ENCODE results near the gene CFAP299.

CFAP299 gene

DNA sequence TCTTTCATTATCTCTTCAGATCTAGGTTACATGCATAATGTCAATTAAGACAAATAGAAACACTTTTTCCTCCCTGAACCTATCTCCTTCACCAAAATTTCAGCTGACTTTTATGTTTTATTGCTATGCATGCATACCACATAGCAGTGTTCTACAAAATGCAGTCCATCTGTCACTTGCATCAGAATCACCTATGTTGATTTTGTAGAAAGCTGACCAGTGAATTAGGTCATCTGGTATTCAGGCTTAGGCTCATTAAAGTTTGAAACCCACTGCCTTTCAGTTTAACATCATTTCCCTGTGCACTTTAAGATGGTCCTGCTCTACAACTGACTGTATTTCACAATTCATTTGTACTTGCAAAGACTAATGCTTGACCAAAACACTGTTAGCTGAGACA is 277.9 kb downstream of the CFAP299 start:
- Histone ChIP-seq H3K4me1 (ENCODE audit: insufficient read depth, insufficient read length) (no peaks in the 10 kb centered on the region), H3K27me3 (ENCODE audit: insufficient read depth, insufficient read length) (no peaks in the 10 kb centered on the region), H3K36me3 (ENCODE audit: insufficient read depth, insufficient read length, low read length) (no peaks in the 10 kb centered on the region), H3K9ac (ENCODE audit: insufficient read length, low read depth) (no peak overlapping the region), H3K9me3 (ENCODE audit: insufficient read depth, low read length) (no peaks in the 10 kb centered on the region), H3K4me3 (ENCODE audit: insufficient read length, low read depth) (no peak overlapping the region)
- no peak for TF ChIP-seq YY1 (IDR thresholded peaks at IDR 0.05; ENCODE audit: insufficient read depth, insufficient read length)
- TF ChIP-seq ZNF274 (IDR thresholded peaks at IDR 0.05; ENCODE audit: low read depth, low read length) = no peak
- TF ChIP-seq SUZ12 (IDR thresholded peaks at IDR 0.05; ENCODE audit: extremely low read depth, insufficient read depth, insufficient read length) = no peak
- DNase-seq (ENCODE audit: low read depth, low spot score) = no peak

DNA sequence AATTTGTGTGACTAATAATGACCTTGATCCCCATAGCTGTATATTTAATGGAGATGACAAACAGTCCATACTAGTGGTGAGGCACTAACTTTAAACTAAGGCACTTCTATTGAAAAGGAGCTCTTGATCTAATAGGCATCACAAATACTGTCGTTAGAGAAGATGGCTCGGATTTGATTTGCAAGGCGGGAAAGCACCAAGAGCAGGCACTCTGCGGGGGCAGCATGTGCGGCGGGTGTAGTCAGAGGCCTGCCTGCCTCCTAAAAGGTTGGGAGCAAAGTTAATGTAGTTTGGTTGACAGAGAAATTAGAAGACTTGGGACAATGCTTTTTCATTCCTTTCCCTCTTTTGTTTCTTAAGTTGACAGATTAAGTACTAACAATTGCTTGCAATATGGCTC is 278.8 kb downstream of the CFAP299 start:
- H3K4me1 ChIP-seq (ENCODE audit: insufficient read depth, insufficient read length) = no peaks in the 10 kb centered on the region
- H3K27me3 ChIP-seq (ENCODE audit: insufficient read depth, insufficient read length) = no peaks in the 10 kb centered on the region
- no peaks in the 10 kb centered on the region for H3K36me3 ChIP-seq (ENCODE audit: insufficient read depth, insufficient read length, low read length)
- H3K9ac ChIP-seq (ENCODE audit: insufficient read length, low read depth) = no peak overlapping the region
- DNase-seq (ENCODE audit: low read depth, low spot score) = peak; percentile 27
- TF ChIP-seq SUZ12 (IDR thresholded peaks at IDR 0.05; ENCODE audit: extremely low read depth, insufficient read depth, insufficient read length) = no peak
- TF ChIP-seq YY1 (IDR thresholded peaks at IDR 0.05; ENCODE audit: insufficient read depth, insufficient read length) = no peak
- TF ChIP-seq ZNF274 (IDR thresholded peaks at IDR 0.05; ENCODE audit: low read depth, low read length) = no peak
- no peak overlapping the region for H3K4me3 ChIP-seq (ENCODE audit: insufficient read length, low read depth)
- no peaks in the 10 kb centered on the region for H3K9me3 ChIP-seq (ENCODE audit: insufficient read depth, low read length)

DNA sequence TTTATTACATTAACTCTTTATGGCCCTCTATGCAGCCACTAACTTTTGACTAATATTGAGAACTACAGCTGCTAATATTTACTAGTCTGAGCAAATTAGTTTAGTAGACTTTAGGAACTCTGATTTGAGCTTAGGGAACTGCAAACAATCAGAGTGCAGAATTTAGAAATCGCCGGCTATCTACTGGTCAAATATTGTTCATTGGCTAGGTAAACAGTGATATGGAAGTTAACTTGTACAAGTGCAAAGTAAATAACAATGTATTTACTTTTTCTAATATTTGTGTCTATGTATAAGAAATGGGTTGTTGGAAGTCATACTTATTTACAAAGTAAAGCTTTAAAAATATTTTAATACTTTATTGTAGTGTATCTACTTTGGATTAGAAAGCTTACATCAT is 279.6 kb downstream of the CFAP299 start:
- Histone ChIP-seq H3K4me1 (ENCODE audit: insufficient read depth, insufficient read length) (no peaks in the 10 kb centered on the region), H3K9ac (ENCODE audit: insufficient read length, low read depth) (no peak overlapping the region), H3K9me3 (ENCODE audit: insufficient read depth, low read length) (no peaks in the 10 kb centered on the region), H3K27me3 (ENCODE audit: insufficient read depth, insufficient read length) (no peaks in the 10 kb centered on the region), H3K4me3 (ENCODE audit: insufficient read length, low read depth) (no peak overlapping the region), H3K36me3 (ENCODE audit: insufficient read depth, insufficient read length, low read length) (no peaks in the 10 kb centered on the region)
- TF ChIP-seq SUZ12 (IDR thresholded peaks at IDR 0.05; ENCODE audit: extremely low read depth, insufficient read depth, insufficient read length) (no peak), ZNF274 (IDR thresholded peaks at IDR 0.05; ENCODE audit: low read depth, low read length) (no peak), YY1 (IDR thresholded peaks at IDR 0.05; ENCODE audit: insufficient read depth, insufficient read length) (no peak)
- no peak for DNase-seq (ENCODE audit: low read depth, low spot score)

DNA sequence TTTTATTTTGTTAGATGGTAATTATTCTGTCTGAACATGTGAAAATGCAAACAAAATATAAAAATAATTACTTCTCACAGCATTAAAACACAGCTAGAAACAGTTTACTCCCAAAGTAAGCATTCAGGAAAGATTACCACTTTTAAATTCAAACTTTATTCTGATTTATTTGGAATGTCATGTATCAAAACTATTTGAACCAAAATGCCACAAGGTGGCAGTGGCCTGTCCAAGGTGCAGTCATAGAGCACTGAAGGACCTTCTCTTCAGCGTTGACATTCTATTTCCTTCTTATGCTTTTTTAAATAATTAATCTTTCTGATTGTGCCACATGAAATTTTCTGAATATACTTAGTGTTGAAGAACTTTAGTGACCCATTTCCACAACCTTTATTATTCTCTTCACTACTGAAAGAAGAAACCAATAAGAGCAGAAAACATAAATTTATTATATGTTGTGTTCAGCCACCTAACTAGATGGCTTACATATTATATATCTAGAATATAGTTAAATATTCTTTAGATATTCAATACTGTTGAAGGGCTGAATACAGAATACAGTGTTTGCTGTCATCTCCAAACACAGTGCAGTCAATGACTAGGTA is 283.6 kb downstream of the CFAP299 start:
- Histone ChIP-seq H3K36me3 (ENCODE audit: insufficient read depth, insufficient read length, low read length) (no peaks in the 10 kb centered on the region), H3K27me3 (ENCODE audit: insufficient read depth, insufficient read length) (no peaks in the 10 kb centered on the region), H3K4me3 (ENCODE audit: insufficient read length, low read depth) (no peak overlapping the region), H3K4me1 (ENCODE audit: insufficient read depth, insufficient read length) (no peaks in the 10 kb centered on the region), H3K9ac (ENCODE audit: insufficient read length, low read depth) (no peak overlapping the region), H3K9me3 (ENCODE audit: insufficient read depth, low read length) (no peaks in the 10 kb centered on the region)
- no peak for TF ChIP-seq SUZ12 (IDR thresholded peaks at IDR 0.05; ENCODE audit: extremely low read depth, insufficient read depth, insufficient read length)
- TF ChIP-seq YY1 (IDR thresholded peaks at IDR 0.05; ENCODE audit: insufficient read depth, insufficient read length) = no peak
- TF ChIP-seq ZNF274 (IDR thresholded peaks at IDR 0.05; ENCODE audit: low read depth, low read length) = no peak
- no peak for DNase-seq (ENCODE audit: low read depth, low spot score)

DNA sequence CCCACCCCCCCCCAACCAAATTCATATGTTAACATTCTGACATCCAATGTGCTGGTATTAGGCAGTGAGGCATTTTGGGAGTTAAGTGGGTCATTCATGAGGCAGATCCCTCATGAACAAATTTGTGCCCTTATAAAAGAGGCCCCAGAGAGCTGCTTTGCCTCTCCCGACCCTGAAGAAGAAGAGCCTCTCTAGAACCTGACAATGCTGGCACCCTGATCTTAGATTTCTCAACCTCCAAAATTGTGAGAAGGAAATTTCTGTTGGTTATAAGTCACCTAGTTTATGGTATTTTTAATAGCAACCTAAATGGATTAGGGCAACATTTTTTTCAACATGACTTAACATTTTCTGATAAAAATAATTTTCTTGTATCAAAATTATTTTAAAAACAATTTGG is 296.3 kb downstream of the CFAP299 start:
- TF ChIP-seq ZNF274 (IDR thresholded peaks at IDR 0.05; ENCODE audit: low read depth, low read length) = no peak
- no peaks in the 10 kb centered on the region for H3K9me3 ChIP-seq (ENCODE audit: insufficient read depth, low read length)
- no peaks in the 10 kb centered on the region for H3K27me3 ChIP-seq (ENCODE audit: insufficient read depth, insufficient read length)
- no peaks in the 10 kb centered on the region for H3K36me3 ChIP-seq (ENCODE audit: insufficient read depth, insufficient read length, low read length)
- H3K4me3 ChIP-seq (ENCODE audit: insufficient read length, low read depth) = no peak overlapping the region
- no peak overlapping the region for H3K9ac ChIP-seq (ENCODE audit: insufficient read length, low read depth)
- DNase-seq (ENCODE audit: low read depth, low spot score) = no peak
- H3K4me1 ChIP-seq (ENCODE audit: insufficient read depth, insufficient read length) = no peaks in the 10 kb centered on the region

DNA sequence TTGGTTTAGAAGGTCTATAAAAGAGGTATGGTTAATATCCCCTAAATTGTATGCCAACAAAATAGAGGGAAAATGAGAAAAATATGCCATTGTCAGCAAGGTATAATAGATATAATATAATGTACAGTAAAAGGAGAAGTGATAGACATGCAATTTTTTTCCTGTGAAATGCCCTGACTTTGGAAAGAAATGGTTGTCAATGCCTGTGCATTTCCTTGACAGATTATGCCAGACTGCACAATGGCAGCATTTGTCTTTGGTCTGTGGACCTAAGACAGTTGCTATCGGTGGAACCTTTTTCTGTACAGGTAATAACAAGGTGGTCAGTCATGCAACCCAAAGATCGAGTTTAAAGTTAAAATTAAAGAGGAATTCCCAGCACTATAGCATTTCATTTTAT is 301.7 kb downstream of the CFAP299 start:
- H3K9ac ChIP-seq (ENCODE audit: insufficient read length, low read depth) = no peak overlapping the region
- H3K36me3 ChIP-seq (ENCODE audit: insufficient read depth, insufficient read length, low read length) = no peaks in the 10 kb centered on the region
- no peak for TF ChIP-seq SUZ12 (IDR thresholded peaks at IDR 0.05; ENCODE audit: extremely low read depth, insufficient read depth, insufficient read length)
- no peak for TF ChIP-seq ZNF274 (IDR thresholded peaks at IDR 0.05; ENCODE audit: low read depth, low read length)
- no peak for TF ChIP-seq YY1 (IDR thresholded peaks at IDR 0.05; ENCODE audit: insufficient read depth, insufficient read length)
- no peaks in the 10 kb centered on the region for H3K4me1 ChIP-seq (ENCODE audit: insufficient read depth, insufficient read length)
- H3K9me3 ChIP-seq (ENCODE audit: insufficient read depth, low read length) = no peaks in the 10 kb centered on the region
- no peak for DNase-seq (ENCODE audit: low read depth, low spot score)
- no peaks in the 10 kb centered on the region for H3K27me3 ChIP-seq (ENCODE audit: insufficient read depth, insufficient read length)
- H3K4me3 ChIP-seq (ENCODE audit: insufficient read length, low read depth) = no peak overlapping the region

DNA sequence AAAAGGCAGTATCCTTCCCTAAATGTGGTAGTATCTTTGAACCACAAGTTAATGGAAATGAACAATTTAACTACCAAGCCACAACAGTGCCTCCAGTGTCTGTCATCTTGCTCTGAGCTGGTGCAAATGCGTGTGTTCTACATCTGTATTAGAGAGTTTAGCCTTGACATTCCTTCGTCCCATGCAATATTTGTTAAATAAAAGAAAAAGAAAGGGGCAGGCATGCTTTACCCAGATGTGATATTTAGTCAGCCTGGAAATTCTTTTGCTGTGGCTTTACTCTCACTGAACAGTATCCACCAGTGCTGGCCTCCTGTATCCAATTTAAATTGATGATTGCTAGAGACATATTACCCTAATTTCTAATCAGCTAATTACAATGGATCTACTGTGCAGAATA is 310.5 kb downstream of the CFAP299 start:
- Histone ChIP-seq H3K4me1 (ENCODE audit: insufficient read depth, insufficient read length) (no peaks in the 10 kb centered on the region), H3K27me3 (ENCODE audit: insufficient read depth, insufficient read length) (no peaks in the 10 kb centered on the region), H3K9me3 (ENCODE audit: insufficient read depth, low read length) (no peaks in the 10 kb centered on the region), H3K9ac (ENCODE audit: insufficient read length, low read depth) (no peak overlapping the region), H3K4me3 (ENCODE audit: insufficient read length, low read depth) (no peak overlapping the region), H3K36me3 (ENCODE audit: insufficient read depth, insufficient read length, low read length) (no peaks in the 10 kb centered on the region)
- DNase-seq (ENCODE audit: low read depth, low spot score) = no peak
- TF ChIP-seq SUZ12 (IDR thresholded peaks at IDR 0.05; ENCODE audit: extremely low read depth, insufficient read depth, insufficient read length) = no peak
- no peak for TF ChIP-seq YY1 (IDR thresholded peaks at IDR 0.05; ENCODE audit: insufficient read depth, insufficient read length)
- no peak for TF ChIP-seq ZNF274 (IDR thresholded peaks at IDR 0.05; ENCODE audit: low read depth, low read length)
